K562 (cell line): ENCODE data around the gene SLC30A10. TPM values are rescaled to one million over a fixed set of nuclear protein-coding genes. Genes with fewer than 3 reads are reported as not detected.

Experiments used
- ATF6 ChIP-seq: sonication (generic); formaldehyde crosslinking; IDR thresholded peaks from 2 replicates; pipeline ENCODE4 v1.4.0; 2020; ENCODE audit warnings: mild to moderate bottlenecking, missing genetic modification reagents
- BDP1 ChIP-seq: IDR thresholded peaks from 3 replicates; pipeline ENCODE4 v1.6.1; 2011; ENCODE audit not compliant: insufficient read length, insufficient read depth
- BHLHE40 ChIP-seq: IDR thresholded peaks from 2 replicates; pipeline ENCODE4 v1.6.1; 2011; ENCODE audit warnings: low read length, improper control_type of control experiment
- BMI1 ChIP-seq: fragments of 150-350 bp; IDR thresholded peaks from 2 replicates; pipeline ENCODE4 v1.6.1; 2014; ENCODE audit warnings: low read length
- CBX3 ChIP-seq, 2 experiments: IDR thresholded peaks; 1 replicate in 1 of 2; 2 replicates in 1 of 2; pipeline ENCODE4 v1.6.1; 2012; ENCODE audit warnings: inconsistent platforms in 2 of 2, low read length in 2 of 2, borderline replicate concordance in 1 of 2, control low read depth in 1 of 2
- CCAR2 ChIP-seq: fragments of 200-400 bp; formaldehyde crosslinking; IDR thresholded peaks from 2 replicates; pipeline ENCODE4 v1.6.1; 2017; ENCODE audit warnings: mild to moderate bottlenecking, low read depth, low read length
- GATA2 ChIP-seq: sonication (generic); formaldehyde crosslinking; IDR thresholded peaks from 2 replicates; pipeline ENCODE4 v1.4.0; 2020; ENCODE audit warnings: mild to moderate bottlenecking, missing genetic modification reagents
- HOXB6 ChIP-seq: fragments of 250-450 bp; sonication (Bioruptor Pico); IDR thresholded peaks from 2 replicates; pipeline ENCODE4 v1.5.1; 2022; ENCODE audit warnings: mild to moderate bottlenecking, borderline replicate concordance
- MCM7 ChIP-seq, 2 experiments: fragments of 450-650 bp; IDR thresholded peaks; 2 replicates each; pipeline ENCODE4 v1.6.1; 2016 to 2018
- MEF2A ChIP-seq: IDR thresholded peaks from 2 replicates; pipeline ENCODE4 v1.6.1; 2011; ENCODE audit warnings: low read depth, mild to moderate bottlenecking, low read length, moderate library complexity; ENCODE audit not compliant: control insufficient read depth
- MIER1 ChIP-seq: fragments of 450-650 bp; IDR thresholded peaks from 2 replicates; pipeline ENCODE4 v1.6.1; 2016; ENCODE audit warnings: antibody characterized with exemption, mild to moderate bottlenecking, low read depth
- NFIC ChIP-seq: fragments of 450-650 bp; IDR thresholded peaks from 2 replicates; pipeline ENCODE4 v1.6.1; 2017; ENCODE audit warnings: mild to moderate bottlenecking, inconsistent platforms
- PHF8 ChIP-seq: fragments of 200-600 bp; sonication (generic); IDR thresholded peaks from 2 replicates; pipeline ENCODE4 v1.6.1; 2012; ENCODE audit warnings: mixed run types, mild to moderate bottlenecking, inconsistent platforms, low read length, moderate library complexity, borderline replicate concordance
- RFX1 ChIP-seq: fragments of 450-650 bp; IDR thresholded peaks from 2 replicates; pipeline ENCODE4 v1.6.1; 2016; ENCODE audit warnings: mild to moderate bottlenecking, moderate library complexity
- TAL1 ChIP-seq: fragments of 450-650 bp; IDR thresholded peaks from 2 replicates; pipeline ENCODE4 v1.6.1; 2016; ENCODE audit warnings: mild to moderate bottlenecking
- THRAP3 ChIP-seq: fragments of 450-650 bp; IDR thresholded peaks from 2 replicates; pipeline ENCODE4 v1.6.1; 2016; ENCODE audit warnings: mild to moderate bottlenecking, inconsistent platforms, borderline replicate concordance
- ZNF143 ChIP-seq: sonication (generic); formaldehyde crosslinking; IDR thresholded peaks from 2 replicates; pipeline ENCODE4 v1.9.0; 2022; ENCODE audit warnings: mild to moderate bottlenecking, missing genetic modification reagents
- ZNF589 ChIP-seq: fragments of 200-800 bp; sonication (Bioruptor generic); IDR thresholded peaks from 2 replicates; pipeline ENCODE4 v1.6.1; 2016; ENCODE audit warnings: low read depth, missing genetic modification characterization, missing compliant biosample characterization
- ZNF592 ChIP-seq: fragments of 450-650 bp; IDR thresholded peaks from 2 replicates; pipeline ENCODE4 v1.6.1; 2017; ENCODE audit warnings: antibody characterized with exemption, mild to moderate bottlenecking
- polyA plus RNA-seq, 8 experiments: library from polyadenylated mRNA; depleted of rRNA in 4 of 8; stranded (reverse) in 5 of 8; unstranded in 3 of 8; fragments of >200 nt; fragmentation: Nextera tagmentation in 2 of 8; fragmentation: Illumina TruSeq in 1 of 8; extraction: Ambion mirVana in 2 of 8; extraction: Trizol in 1 of 8; gene quantifications; 2 replicates each; pipeline versions ENCODE4 v1.2.1 to v1.2.3, GENCODE V29; 2011 to 2014; ENCODE audit warnings: inconsistent platforms in 1 of 8, missing spikeins in 1 of 8
- total RNA-seq, 7 experiments: library from RNA; depleted of rRNA in 6 of 7; stranded (reverse); fragments of >200 nt in 6 of 7; fragmentation: Illumina TruSeq in 2 of 7; extraction: Trizol in 2 of 7; gene quantifications; 2 replicates each; pipeline versions ENCODE4 v1.2.1 to v1.2.3, GENCODE V29; 2011 to 2021; ENCODE audit warnings: low replicate concordance in 1 of 7

SLC30A10 gene
- total and polyA plus RNA-seq, 9 of the 15 experiments (the other 6 are each of a cell fraction or from before 2014, with no cell fraction given) = 2.6 to 11.3 (median 7.1) TPM

- TF ChIP-seq ATF6 (CRISPR knock-in tag) = no peak
- TF ChIP-seq CBX3 (IDR thresholded peaks at IDR 0.05; ENCODE audit: borderline replicate concordance in 1 of 2, low read length in 2 of 2) = 0 out of 3 replicates have a peak, but pooled peaks of 1 of the 2 experiments have one; percentile 8
- TF ChIP-seq CCAR2 = no peak
- peak; percentile 75 for TF ChIP-seq NFIC
- TF ChIP-seq ZNF143 (CRISPR knock-in tag) = no peak
- TF ChIP-seq ZNF592 = peak; percentile 56; the same call in 1 of the 2 replicates
- TF ChIP-seq BHLHE40 = peak; percentile 32; the same call in 1 of the 2 replicates
- no peak for TF ChIP-seq BDP1
- TF ChIP-seq GATA2 (CRISPR knock-in tag) = no peak
- no peak for TF ChIP-seq HOXB6 (CRISPR knock-in tag)
- TF ChIP-seq RFX1 = peak; percentile 27; the same call in 1 of the 2 replicates
- TF ChIP-seq ZNF589 (CRISPR knock-in tag) = no peak
- TF ChIP-seq BMI1 = no peak
- TF ChIP-seq THRAP3 = no peak
- TF ChIP-seq TAL1 = peak; percentile 27; the same call in 1 of the 2 replicates
- TF ChIP-seq PHF8 = no peak
- no peak for TF ChIP-seq MIER1
- TF ChIP-seq MCM7 (IDR thresholded peaks at IDR 0.05) = no peak
- TF ChIP-seq MEF2A = no peak
Measured at GRCh38 chr1:219900201-219900600, 28.2 kb downstream of the SLC30A10 start (continued).
